Activated T-cell treated with anti-CD3 and anti-CD28 coated beads for 48 hours (primary cell): ENCODE data around the gene DMKN.
"Not testable (repeated sequence)": the region's sequence is repeated elsewhere in the genome, so short reads cannot be mapped to it uniquely, and the experiment has no call there.

Experiments used
- DNase-seq: peaks from one replicate; pipeline ENCODE4 v3.0.0-alpha.2; 2020; ENCODE audit warnings: low read depth

Gene DMKN

DNA sequence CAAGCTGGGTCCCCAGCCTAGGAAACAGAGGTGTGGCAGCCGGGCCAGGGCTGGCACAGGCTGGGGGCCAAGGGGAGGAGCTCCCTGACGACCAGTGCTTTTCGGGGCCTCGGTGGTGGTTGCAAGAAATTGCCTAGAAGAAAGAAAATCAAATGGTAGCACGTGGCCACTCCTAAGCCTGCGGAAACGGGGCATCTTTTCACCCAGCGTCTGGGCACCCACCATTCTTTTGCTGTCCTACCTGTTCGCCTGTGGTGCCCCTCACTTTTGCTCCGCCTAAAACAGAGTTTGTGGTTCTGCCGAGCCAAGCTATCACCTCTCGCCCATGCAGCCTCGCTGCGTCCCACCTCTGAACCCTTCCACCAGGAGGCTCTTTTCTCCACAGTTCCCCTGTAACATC lies 16.0 kb downstream of the DMKN start:
- no peak for DNase-seq

DNA sequence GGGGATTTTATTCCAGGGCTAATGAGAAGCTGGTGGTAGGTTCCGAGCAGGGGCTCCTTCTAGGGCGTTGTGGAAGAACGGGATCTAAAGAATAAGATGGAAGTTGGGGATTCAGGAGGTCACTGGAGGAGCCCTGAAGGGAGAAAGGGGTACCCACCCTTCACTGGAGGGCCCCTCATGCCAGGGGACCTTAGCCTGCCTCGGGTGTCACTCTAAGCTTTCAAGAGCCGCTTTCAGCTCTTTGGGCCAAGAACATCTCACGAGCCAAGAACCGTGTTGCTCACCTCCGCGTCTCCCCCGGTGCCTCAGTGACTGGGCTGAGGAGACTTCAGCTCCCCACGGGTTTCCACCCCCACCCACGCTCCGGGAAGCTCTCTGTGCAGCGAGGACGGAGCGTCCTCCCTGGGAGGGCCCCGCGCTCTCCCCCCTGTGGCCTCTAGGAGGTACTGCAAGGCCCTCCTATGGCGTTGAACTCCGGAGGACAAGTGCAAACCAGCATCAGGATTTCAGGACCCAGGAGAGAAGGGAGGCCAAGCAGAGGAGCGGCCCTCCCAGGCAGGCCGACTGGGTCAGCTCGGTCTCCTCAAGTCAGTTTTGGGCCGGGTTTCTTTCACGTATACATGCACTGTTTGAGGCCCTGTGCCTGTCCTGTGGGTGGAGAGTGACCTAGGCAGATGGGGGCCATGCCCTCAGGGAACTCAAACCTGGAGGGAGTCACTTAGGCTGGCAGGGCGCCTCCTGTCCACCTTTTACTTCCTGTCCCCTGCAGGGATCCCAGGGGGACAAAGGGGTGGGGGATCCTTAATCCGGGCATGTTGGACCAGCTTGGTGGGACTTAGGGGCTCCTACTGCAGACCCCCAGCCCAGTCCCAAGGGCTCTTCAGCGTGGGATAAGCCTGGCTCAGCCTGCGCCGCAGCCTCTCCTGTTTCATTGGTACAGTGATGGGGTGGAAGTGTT lies 18.1 kb downstream of the DMKN start:
- peak; percentile 75 for DNase-seq

DNA sequence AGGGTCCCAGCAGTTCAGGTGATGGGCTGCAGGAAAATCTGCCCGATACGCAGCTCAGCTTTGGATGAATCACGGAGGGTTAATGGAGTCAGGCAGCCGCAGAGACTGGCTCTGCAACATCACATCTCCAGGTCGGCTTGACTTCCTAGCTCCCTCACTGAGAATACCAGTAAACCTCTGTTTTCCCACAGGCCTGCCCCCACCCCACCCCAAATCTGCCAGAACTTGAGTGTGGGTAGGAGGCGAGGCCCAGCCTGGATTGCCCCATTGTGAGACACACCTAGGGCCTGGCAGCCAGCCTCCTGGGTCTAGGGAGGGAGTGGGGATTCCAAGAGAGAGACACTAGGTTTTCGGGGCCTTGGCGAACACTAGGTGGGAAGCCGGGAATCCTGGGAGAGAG lies 19.5 kb downstream of the DMKN start:
- DNase-seq = no peak

DNA sequence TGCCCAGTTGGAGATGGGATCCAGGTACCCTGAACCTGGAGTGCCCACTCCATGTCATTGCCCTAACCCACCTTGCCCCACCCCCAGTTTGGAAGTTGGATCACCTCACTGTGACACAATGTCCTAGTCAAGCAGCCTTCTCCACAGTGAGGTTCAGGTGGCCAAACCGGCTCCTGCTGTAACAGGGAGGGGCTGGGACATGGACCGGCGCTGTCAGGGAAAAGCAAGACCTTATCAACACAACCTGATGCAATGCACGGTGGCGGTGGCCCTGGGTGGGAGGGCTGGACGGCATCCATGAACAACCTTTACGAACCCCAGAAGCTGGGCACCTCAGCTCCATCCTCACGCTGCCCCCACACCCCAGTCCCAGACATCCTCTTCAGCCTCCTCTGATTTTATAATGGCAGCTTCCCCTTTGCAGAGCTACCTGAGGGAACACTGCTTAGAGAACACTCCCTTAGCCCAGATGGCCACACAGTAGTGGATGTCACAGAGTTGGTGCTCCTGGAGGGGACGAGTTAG lies 21.6 kb downstream of the DMKN start:
- DNase-seq = no peak

DNA sequence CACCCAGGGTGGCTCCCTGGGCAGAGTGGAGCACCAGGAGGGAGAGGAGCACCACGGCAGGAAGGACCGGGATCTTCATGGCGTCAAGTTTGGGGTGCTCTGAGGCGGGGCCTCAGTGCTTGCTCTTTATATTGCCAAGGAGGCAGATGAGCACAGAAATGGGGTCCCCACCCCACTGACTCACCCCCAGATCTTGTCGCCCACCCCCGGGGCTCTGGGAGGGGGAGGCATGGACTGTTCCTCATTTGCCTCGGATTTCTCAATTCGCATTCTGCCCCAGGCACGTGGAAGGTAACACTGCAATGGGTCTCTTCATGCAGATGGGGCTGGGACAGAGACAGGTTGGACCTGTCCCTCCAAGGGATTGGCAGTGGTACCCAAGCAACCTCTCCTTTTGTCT lies 23.1 kb downstream of the DMKN start, which contains the start of gene KRTDAP:
Gene KRTDAP, minus strand, starts transcription at position 101 of the 400 bp plus-strand sequence. Its CDS starts 22 bp downstream, at position 79.
- no peak for DNase-seq

DNA sequence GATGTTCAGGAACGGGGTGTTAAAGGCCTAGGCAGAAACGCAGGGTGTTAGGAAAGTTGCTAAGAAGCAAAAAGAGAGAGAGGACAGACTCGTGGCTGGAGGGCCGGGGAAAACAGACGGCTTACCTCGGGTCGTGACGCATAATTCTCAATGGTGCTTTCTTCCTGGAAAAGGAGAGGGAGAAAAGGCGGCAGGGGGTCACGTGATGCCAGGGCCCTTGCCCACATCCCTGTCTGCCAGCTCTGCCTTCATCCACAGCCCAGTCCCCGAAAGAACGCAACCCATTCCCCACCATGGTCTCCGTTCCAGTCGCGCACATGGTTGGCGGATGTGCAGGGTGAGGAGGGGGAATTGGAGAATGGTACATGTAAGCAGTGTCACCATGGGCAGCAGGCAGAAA lies 24.8 kb downstream of the DMKN start:
- no peak for DNase-seq

DNA sequence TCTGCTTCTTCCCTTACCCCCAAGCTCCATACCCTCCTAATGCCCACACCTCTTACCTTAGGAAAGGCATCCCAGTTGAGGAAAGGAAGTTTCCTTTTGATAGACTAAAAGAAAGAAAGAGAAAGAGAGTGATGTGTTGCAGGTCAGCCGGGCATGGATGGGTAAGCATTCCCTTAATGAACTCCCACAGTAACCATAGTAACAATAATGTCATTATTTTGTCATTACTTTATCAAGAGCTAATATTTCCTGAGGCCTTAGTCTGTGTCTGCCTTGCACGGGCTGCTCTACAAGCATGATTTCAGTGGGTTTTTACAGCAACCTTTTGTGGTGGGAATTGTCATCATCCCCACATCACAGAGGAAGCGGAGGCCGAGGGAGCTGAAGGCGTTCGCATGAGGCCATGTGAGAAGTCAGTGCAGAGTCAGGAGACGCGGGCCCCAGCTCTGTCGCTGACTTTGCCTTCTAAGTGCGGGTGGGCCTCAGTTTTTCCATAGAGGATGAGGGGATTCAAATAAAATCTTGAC lies 25.7 kb downstream of the DMKN start:
- DNase-seq = no peak

DNA sequence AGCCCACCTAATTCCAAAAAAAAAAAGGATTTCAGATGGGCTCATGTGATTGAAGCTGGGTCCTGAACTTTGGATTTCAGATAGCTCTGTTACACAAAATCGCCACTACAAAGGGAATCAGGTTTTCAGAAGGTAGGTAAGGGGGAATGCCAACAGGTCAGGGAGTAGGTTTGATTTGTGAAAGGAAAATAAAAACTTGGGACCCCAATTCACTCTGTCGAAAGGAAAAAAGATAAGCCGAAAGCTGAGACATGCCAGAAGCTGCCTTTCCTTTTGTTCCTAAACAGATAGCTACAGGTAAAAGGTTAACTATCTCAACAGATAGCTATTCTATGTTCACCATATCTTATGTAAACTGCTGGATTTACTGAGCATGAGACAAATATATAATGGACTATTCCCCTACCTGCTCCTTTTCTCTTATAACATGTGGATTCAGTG lies 27.2 kb downstream of the DMKN start:
- DNase-seq = no peak

DNA sequence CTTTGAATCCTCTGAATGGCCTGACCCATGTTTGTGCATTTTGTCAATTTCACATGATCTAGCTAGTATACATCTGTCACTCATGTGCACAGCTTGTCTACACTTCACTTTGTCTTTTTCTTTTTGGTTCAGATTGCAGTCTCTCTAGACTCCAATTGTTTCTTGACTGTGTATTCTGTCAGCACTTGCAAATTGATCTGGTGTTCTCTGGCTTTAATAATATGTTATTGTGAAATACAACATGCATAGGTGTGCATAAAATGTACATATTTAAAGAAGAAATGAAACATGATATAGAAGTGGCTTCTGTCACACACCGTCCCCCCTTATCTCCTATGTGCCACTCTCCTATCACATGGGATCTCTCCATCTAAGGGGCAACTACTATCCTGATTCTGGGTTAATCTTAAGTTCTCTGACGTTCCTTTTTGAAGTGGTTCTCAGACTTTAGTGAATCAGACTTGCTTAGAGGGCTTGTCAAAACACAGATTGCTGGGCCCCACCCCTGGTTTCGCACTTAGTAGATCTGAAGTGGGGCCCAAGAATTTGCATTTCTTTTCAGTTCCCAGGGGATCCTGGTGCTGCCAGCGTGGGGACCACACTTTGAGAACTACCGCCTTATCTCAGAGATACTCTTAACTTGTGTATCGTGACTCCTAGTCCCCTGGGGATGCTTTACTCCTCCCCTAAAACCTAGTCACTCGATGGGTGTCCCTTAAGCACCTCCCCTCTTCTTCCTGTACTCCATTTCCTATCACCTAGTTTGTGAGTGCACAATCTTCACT lies 29.0 kb downstream of the DMKN start:
- no peak for DNase-seq

DNA sequence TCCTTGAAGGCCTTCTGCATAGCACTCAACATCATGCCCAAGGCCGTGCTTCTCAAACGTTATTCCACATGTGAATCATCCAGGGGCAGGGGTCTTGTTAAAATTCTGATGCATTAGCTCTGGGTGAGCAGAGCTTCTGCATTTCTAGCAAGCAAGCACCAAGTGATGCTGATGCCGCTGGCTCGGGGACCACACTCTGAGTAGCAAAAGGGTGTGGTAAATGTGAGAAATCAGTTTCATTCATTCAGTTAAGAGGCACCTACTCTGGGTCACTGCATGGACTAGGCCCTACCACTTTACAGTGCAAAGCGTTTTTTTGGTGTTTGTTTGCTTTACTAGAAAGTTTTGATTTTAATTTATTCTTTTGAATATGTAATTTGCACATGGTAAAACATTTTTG lies 30.4 kb downstream of the DMKN start:
- no peak for DNase-seq

DNA sequence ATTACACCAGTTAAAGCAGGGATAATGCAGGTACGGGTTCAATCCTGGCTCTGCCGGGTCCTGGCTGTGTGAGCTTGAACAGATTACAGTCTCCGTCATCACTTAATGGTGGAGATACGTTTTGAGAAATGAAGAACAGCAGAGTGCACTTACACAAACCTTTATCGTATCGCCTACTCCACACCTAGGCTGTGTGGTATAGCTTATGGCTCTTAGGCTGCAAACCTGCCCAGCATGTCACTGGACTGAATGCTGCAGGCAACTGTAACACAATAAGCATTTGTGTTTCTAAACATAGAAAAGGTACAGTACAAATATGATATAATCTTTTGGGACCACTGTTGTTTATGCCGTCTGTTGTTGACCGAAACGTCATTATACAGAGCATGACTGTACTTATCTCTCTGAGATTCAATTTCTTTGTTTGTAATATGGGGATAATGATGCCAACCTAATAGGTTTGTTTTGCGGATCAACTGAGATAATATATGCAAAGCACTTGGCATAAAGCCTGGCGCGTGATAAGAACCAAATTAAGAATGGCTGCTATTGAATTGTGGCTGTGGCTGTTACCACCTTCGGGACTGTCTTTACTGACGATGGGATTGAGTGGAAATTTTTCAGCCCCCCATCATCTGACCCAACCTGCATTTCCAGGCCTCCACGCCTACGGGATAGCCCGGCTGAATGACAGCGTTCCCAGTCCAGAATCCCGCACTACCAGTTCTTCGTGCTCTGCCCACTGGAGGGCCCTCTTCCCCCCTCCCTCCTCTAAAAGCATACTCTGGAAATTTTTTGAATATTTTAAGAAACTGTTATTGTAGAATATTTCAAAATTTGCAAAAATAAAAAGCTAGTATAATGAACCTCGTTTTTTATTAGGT lies 34.4 kb downstream of the DMKN start:
- no peak for DNase-seq

DNA sequence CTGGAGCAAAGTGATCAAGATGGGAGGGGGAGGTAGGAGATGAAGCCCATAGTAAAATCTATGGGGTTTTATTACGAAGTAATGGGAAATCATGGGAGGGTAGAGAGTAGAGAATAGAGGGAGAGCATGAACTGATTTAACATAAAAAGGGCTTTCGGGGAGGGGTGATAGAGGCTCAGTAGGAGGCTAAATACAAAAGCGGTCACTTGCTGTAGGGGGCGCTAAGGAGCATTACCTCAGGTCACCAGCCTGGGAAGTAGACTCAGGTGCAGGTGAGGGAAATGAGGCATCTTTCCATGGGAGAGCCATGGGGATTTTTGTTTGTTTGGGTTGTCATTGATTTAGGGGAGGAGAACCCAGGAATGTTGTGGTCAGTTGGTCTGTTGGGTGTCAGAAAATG lies 37.3 kb downstream of the DMKN start:
- no peak for DNase-seq

DNA sequence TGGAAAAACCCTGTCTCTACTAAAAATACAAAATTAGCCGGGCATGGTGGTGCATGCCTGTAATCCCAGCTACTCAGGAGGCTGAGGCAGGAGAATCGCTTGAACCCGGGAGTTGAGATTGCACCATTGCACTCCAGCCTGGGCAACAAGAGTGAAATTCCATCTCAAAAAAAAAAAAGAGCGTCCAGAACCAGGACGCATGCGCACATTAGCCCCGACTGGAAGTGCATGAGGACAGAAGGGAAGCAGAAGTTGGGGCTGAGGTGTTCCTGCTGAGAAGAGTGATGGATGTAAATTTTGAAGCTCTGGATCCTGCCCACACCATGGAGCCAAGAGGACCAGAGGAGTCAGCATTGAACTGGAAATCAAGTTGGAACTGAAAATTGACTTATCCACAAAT lies 38.9 kb downstream of the DMKN start:
- not testable (repeated sequence) for DNase-seq

DNA sequence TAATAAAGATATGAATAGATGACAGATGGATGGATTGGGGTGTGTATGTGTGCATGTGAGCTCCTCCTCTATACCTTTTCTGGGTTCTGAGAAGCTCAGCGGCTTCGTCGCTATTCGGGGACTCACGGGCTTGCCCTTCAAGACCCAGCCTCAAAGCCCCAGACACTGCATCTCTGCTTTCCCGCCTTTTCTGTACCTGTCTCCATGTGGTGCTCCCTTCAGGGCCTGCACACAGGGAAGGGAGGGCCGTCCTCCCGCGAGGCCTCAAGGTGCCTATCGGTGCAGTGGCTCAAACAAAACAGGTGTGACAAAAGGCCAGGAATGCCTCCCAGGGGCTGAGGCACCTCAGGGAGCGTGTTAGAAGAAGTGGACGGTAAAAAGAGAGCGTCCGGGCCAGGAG lies 39.3 kb downstream of the DMKN start:
- no peak for DNase-seq

DNA sequence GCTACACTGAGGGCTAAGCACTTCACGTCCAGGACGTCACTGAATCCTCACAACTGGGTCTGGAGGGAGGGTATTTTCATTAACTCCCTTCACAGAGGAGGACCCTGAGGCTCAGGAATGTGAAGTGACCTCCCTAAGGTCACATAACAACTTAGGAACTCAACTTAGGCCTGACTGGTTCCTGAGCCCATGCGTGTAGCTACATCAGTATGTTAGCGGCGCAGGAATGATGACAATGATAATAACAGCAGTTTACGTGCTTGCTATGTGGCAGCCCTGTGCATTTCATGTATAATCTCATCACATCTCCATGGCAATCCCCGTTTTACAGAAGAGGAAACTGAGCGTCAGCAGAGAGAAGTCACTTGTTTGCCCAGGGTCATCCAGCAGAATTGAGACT lies 41.5 kb downstream of the DMKN start:
- no peak for DNase-seq

DNA sequence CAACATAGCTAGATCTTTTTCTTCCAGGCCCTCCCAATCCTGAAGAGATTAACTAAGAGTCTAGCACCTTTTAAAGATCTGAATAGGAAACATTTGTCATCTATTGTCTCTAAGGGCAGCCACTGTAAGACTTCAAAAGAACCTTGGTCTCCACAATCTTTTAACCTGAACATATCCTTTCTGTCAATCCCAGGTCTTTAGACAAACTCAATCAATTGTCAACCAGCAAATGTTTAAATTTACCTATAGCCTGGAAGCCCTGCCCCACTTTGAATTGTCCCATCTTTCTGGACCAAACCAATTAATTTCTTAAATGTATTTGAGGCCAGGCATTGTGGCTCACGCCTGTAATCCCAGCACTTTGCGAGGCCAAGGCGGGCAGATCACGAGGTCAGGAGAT lies 42.4 kb downstream of the DMKN start:
- DNase-seq = not testable (repeated sequence)

DNA sequence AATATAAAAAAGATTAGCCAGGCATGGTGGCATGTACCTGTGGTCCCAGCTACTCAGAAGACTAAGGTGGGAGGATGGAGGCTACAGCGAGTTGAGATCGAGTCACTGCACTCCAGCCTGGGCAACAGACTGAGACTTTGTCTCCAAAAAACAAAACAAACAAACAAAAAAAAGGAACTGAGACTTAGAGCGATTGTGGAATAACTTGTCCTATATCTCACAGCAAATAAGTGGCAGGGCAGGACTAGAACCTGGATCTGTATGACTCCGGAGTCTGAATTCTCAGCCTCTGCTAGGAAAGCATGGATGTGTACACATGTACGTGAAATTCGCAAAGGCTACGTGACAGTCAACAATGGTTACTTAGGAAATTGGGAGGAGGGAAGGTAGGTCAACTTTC lies 43.3 kb downstream of the DMKN start:
- no peak for DNase-seq

DNA sequence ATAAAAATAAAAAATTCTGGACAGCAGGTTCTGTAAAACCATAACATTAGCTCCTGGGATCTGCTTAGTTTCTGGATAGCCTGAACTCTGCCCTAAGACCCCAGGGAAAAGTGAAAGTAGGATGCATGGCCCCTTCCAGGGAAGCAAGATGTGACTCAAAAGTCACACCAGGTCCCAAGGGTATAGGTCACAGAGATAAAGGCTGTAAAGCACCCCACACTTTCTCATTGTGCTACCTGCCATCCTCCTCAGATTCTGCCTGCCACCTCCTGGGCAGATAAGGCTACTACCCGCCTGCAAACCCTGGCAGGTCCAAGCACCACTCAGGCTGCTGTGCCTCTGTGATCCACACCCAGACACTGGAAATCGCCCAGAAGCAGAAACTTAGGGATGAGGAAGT lies 44.8 kb downstream of the DMKN start:
- peak; percentile 50 for DNase-seq

DNA sequence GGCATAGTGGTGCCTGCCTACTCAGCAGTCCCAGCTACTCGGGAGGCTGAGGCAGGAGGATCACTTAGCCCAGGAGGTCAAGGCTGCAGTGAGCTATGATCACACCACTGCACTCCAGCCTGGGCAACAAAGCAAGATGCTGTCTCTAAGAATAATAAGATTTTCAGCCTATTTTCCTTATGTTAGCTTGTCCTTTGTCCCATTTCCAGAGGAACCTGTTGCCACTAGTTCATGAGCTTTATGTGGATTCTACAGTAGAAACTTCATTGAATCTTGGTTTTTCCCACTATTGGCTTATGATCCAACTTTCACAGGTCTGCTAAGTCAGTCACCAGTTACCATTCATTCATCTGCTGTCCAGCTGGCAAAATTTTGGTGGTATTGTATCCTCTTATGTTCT lies 47.2 kb downstream of the DMKN start:
- no peak for DNase-seq

DNA sequence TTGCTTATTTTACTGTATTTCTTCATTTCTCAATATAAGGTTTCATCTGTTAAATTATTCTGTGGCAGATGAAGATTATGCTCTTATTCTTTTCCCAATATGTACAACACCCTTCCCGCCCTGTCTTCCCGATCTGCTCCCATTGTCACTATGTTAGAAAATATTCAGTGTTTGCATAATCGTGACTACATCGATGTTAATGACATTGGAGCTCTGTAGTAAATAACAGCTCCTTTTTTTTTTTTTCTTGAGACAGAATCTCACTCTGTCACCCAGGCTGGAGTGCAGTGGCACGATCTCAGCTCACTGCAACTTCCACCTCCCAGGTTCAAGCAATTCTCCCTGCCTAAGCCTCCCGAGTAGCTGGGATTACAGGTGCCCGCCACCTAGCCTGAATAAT lies 50.5 kb downstream of the DMKN start:
- not testable (repeated sequence) for DNase-seq

DNA sequence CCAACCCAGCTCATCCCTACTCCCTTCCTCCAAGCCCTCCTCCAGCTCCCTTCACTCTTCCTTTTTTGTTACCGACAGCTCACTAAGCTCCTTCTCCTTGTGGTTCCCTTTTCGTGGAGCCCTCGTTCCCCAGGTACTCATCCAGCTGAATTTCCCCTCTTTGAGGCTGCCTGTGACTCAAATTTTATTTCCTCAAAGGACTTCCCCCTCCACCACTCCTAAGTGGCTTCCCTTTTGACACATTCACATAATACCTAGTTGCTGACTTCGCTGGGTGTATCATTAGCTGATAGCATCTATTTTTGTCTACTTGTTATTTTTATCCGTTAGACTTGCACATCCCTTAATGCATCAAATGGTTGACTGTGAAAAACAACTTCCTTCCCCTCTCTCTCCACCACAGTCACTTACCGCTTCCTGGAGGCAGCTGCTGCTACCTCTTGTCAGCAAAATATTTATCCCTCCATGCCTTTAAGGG lies 50.9 kb downstream of the DMKN start:
- DNase-seq = no peak
